Activated T-cell treated with anti-CD3 and anti-CD28 coated beads, Interleukin-2, amount 50 U/mL, for 72 hours (primary cell): Measurements from ENCODE around the gene ARPC5L. TPM values are rescaled to one million over a fixed set of nuclear protein-coding genes. Genes with fewer than 3 reads are reported as not detected.

Source experiments
- ATAC-seq, 2 donors: fragments of 150-1000 bp; cut with Tn5 transposase; replicated peaks in 1 of 2; 2 replicates each; pipeline ENCODE4 v1.10.0; 2021; ENCODE audit warnings: moderate library complexity in 2 of 2, mild to moderate bottlenecking in 1 of 2
- DNase-seq, 2 donors: peaks; one replicate each; pipeline ENCODE4 v3.0.0; 2021 to 2022; ENCODE audit warnings: mixed read lengths in 1 of 2
- H3K27ac Mint-ChIP-seq: one replicate; pipeline ENCODE4 v1.8.0; 2022; ENCODE audit warnings: mild to moderate bottlenecking, moderate library complexity, mixed read lengths
- H3K27me3 Mint-ChIP-seq: one replicate; pipeline ENCODE4 v1.8.0; 2022; ENCODE audit warnings: low read depth, mixed read lengths
- H3K36me3 Mint-ChIP-seq, 2 donors: one replicate each; pipeline ENCODE4 v1.8.0; 2022; ENCODE audit warnings: mixed read lengths in 2 of 2, mild to moderate bottlenecking in 1 of 2; ENCODE audit not compliant: insufficient read depth in 2 of 2
- H3K4me1 Mint-ChIP-seq: one replicate; pipeline ENCODE4 v1.8.0; 2022; ENCODE audit warnings: low read depth, mixed read lengths
- H3K4me3 Mint-ChIP-seq, 2 donors: one replicate each; pipeline ENCODE4 v1.8.0; 2022; ENCODE audit warnings: mild to moderate bottlenecking in 2 of 2, mixed read lengths in 2 of 2, moderate library complexity in 2 of 2
- H3K9me3 Mint-ChIP-seq, 2 donors: one replicate each; pipeline ENCODE4 v1.8.0; 2022; ENCODE audit warnings: mixed read lengths in 2 of 2
- total RNA-seq, 2 donors: library from RNA; stranded (reverse); gene quantifications; one replicate each; pipeline ENCODE4 v1.2.3, GENCODE V29; 2022

ARPC5L gene
- total RNA-seq, 2 donors from 2014 or later: 116 to 125 TPM

DNA sequence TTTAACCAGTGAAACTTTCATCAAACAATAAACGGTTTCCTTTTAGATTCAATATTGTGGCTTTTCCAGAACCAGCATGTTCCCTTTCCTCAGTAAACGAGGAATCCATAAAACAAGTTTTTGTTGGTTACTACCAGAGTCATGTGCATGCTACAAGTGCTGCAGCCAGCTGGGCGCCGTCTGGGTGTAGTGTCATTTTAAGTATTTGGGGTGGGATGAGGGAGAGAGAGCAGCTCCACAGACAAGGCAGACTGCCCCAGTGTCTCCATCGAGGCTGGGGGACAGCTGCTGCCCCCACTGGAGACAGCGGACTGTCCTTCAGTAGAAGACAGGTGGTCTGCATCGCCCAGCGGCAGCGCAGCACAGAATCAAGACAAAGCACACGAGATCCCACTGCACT is 17.3 kb downstream of the ARPC5L start:
- Mint-ChIP-seq H3K4me3 (no peak overlapping the region), H3K4me1 (peaks cover 19% of the 10 kb centered on the region), H3K27me3 (no peaks in the 10 kb centered on the region), H3K9me3 (no peaks in the 10 kb centered on the region), H3K36me3 (peaks cover 0 to 21% of the 10 kb centered on the region in 2 donors), H3K27ac (no peak overlapping the region)
- ATAC-seq (no peak), DNase-seq (no peak)

DNA sequence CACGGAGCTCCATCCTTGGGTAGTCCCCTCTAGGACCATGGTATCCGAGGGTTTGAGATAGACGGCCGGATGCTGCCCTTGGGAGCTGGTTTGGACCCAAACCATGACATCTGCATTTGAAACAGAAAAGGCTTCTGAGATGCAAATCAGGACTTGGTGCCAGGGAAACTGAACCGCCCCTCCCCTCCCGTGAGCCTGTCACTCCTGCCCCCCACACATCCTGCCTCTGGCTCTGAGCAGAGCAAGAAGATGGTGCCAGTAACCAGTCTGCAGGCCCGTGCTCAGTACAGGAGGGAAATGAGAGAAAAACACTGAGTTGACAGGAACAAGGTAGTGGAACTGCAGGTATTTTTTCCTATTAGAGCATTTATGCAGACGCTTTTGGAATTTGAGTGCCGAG is 18.6 kb downstream of the ARPC5L start:
- Mint-ChIP-seq H3K36me3 (peaks cover 0 to 13% of the 10 kb centered on the region in 2 donors), H3K4me3 (no peak overlapping the region), H3K27ac (no peak overlapping the region)

DNA sequence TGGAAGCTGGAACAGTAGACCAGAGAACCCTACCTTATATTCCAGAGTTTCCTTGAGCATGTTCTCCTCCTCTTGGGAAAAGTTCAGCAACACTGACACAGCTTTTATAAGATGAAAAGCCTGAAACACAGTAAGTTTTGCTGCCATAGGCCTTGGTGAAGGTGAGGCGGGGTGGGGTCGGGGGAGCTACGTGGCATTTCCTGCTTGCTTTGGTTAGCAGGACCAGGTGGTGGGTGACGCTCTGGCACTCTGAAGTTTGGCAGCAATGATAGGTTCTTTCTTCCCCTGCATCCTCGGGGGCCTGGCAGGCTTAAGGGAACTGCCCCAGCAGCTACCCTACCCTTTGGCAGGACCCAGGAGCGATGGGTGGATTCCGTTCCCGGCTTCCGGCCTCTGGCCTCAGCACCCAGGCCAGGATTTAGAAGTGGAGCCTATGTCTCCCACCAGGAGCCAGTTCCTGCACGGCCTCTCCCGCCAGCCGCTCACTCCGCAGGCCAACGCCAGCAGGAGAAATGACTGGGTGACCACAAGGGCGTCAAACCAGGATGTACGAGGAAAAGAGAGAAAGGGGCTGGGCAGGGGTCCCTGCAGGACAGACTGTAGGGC is 19.3 kb downstream of the ARPC5L start:
- Mint-ChIP-seq H3K36me3 (peaks cover under 1 to 14% of the 10 kb centered on the region in 2 donors), H3K9me3 (no peaks in the 10 kb centered on the region), H3K4me3 (no peak overlapping the region), H3K27ac (peak overlapping the region; percentile 40), H3K4me1 (peaks cover 14% of the 10 kb centered on the region), H3K27me3 (no peaks in the 10 kb centered on the region)
- ATAC-seq (no peak), DNase-seq (no peak)

More for the DNA sequence above, 18.6 kb downstream of the ARPC5L start:
- H3K4me1 Mint-ChIP-seq: peaks cover 14% of the 10 kb centered on the region
- ATAC-seq: peak in 1 of 2 donors; percentile 27
- no peaks in the 10 kb centered on the region for H3K9me3 Mint-ChIP-seq
- H3K27me3 Mint-ChIP-seq: no peaks in the 10 kb centered on the region
- no peak for DNase-seq

DNA sequence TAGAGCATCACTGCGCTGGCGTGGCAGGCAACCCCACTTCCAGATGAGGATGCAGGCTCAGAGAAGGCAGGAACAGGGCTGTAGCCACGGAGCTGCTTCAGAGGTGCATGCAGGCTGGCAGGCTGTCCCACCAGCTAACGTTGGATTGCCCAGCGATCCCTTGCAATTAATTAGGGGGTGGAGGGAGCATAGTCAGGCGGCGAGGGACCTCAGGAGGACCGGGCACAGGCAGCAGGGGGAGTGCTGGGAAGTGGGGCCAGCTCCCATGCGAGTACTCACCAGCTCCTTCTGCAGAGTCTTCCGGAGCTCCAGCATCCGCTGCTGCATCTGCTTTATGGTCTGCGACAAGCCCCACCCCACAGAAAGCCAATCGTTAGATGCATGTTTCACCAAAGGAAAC is 20.3 kb downstream of the ARPC5L start:
- no peak for DNase-seq
- no peaks in the 10 kb centered on the region for H3K9me3 Mint-ChIP-seq
- ATAC-seq: peak; percentile 15 to 20
- H3K27ac Mint-ChIP-seq: no peak overlapping the region
- peaks cover 9% of the 10 kb centered on the region for H3K4me1 Mint-ChIP-seq
- H3K27me3 Mint-ChIP-seq: no peaks in the 10 kb centered on the region
- H3K36me3 Mint-ChIP-seq: peaks cover 3 to 18% of the 10 kb centered on the region in 2 donors
- H3K4me3 Mint-ChIP-seq: no peak overlapping the region

GRCh38 chr9:124884376-124884775 is 22.4 kb downstream of the ARPC5L start:
- peaks cover 3 to 19% of the 10 kb centered on the region in 2 donors for H3K36me3 Mint-ChIP-seq

GRCh38 chr9:124885551-124885950 is 23.6 kb downstream of the ARPC5L start:
- no peaks in the 10 kb centered on the region for H3K27me3 Mint-ChIP-seq
- ATAC-seq (no peak), DNase-seq (no peak)
- no peak overlapping the region for H3K4me3 Mint-ChIP-seq
- H3K36me3 Mint-ChIP-seq: peaks cover 3 to 24% of the 10 kb centered on the region in 2 donors
- H3K27ac Mint-ChIP-seq: no peak overlapping the region
- H3K9me3 Mint-ChIP-seq: no peaks in the 10 kb centered on the region
- no peaks in the 10 kb centered on the region for H3K4me1 Mint-ChIP-seq

More at GRCh38 chr9:124884376-124884775, 22.4 kb downstream of the ARPC5L start:
- Mint-ChIP-seq H3K27me3 (no peaks in the 10 kb centered on the region), H3K4me1 (no peaks in the 10 kb centered on the region), H3K9me3 (no peaks in the 10 kb centered on the region), H3K4me3 (no peak overlapping the region), H3K27ac (peak overlapping the region; percentile 32)
- DNase-seq (no peak), ATAC-seq (no peak)

DNA sequence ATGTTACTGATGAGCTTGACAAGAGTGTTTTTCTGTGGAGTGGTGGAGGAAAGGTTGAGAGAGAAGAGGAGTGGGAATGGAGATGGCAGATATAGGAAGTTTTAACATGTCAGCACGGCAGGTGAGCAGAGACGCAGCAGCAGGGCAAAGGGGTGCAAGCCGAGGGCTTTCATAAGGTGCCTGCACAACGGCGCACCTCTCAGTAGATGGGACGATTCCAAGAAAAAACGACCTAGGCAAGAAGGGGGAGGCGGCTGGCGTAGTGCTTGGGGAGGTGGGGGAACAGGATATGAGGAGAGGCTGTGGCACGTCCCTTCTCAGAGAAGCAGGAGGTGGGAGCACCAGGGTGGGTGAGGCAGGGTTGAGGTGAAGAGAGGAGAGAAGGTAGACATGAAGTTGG is 24.5 kb downstream of the ARPC5L start:
- no peak overlapping the region for H3K27ac Mint-ChIP-seq
- H3K36me3 Mint-ChIP-seq: peaks cover 3 to 29% of the 10 kb centered on the region in 2 donors
- H3K4me3 Mint-ChIP-seq: no peak overlapping the region
- ATAC-seq (no peak), DNase-seq (no peak)
- H3K27me3 Mint-ChIP-seq: no peaks in the 10 kb centered on the region
- H3K4me1 Mint-ChIP-seq: no peaks in the 10 kb centered on the region
- H3K9me3 Mint-ChIP-seq: no peaks in the 10 kb centered on the region

DNA sequence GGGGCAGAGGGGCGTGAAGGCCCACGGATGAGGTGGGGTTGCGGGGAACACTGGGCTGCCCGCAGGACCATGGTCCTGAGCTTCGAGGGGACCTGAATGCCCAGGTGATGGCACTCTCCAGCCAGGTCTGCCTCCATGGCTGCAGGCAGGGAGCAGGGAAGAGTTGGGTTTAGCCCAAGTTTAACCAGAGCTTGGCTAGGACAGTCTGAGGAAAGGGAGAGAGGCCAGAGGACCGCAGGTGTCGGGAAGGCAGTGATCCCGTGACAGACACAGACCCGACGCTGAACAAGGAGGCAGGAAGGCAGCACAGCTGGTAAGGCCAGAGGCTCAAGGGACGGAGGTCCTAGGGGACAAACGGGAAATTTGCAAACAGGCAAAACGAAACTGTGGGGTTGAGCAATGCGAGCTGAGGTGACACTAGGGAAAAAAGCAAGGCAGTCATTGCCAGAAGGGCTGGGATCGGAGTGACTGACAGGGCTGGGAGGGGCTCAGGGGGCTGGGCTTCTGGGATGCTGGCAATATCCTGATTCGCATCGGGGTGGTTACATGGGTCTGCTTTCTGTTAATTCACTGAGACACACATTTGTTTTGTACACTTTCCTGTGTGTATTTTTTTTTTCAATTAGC is 25.0 kb downstream of the ARPC5L start:
- H3K9me3 Mint-ChIP-seq: no peaks in the 10 kb centered on the region
- H3K4me3 Mint-ChIP-seq: no peak overlapping the region
- H3K27me3 Mint-ChIP-seq: no peaks in the 10 kb centered on the region
- ATAC-seq (no peak), DNase-seq (no peak)
- H3K27ac Mint-ChIP-seq: no peak overlapping the region
- no peaks in the 10 kb centered on the region for H3K4me1 Mint-ChIP-seq
- H3K36me3 Mint-ChIP-seq: peaks cover 3 to 29% of the 10 kb centered on the region in 2 donors

GRCh38 chr9:124887832-124888231 is 25.9 kb downstream of the ARPC5L start:
- Mint-ChIP-seq H3K4me1 (no peaks in the 10 kb centered on the region), H3K36me3 (peaks cover 4 to 29% of the 10 kb centered on the region in 2 donors), H3K4me3 (no peak overlapping the region), H3K9me3 (no peaks in the 10 kb centered on the region), H3K27ac (no peak overlapping the region), H3K27me3 (no peaks in the 10 kb centered on the region)
- DNase-seq (no peak), ATAC-seq (no peak)

DNA sequence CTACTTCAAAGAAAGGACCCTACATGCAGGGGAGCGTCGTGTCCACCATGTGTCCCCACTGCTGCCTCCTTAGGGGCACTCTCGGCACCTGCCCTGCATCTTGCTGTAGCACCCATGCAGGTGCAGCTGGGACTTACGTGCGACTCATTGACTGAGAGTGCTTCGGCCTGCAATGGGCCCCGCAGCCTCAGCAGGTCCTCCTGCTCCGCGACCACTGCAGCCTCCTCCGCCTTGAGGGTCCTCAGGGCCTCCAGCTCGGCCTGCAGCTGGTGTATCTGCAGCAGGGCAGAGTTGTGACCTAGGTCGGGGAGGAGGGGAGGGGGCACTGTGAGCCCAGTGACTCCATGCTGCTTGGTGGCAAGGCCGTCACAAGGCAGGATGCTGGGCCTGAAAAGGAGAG is 27.1 kb downstream of the ARPC5L start:
- no peaks in the 10 kb centered on the region for H3K9me3 Mint-ChIP-seq
- DNase-seq: no peak
- H3K27me3 Mint-ChIP-seq: no peaks in the 10 kb centered on the region
- ATAC-seq: no peak
- no peaks in the 10 kb centered on the region for H3K4me1 Mint-ChIP-seq
- peaks cover 5 to 33% of the 10 kb centered on the region in 2 donors for H3K36me3 Mint-ChIP-seq
- no peak overlapping the region for H3K4me3 Mint-ChIP-seq
- no peak overlapping the region for H3K27ac Mint-ChIP-seq

DNA sequence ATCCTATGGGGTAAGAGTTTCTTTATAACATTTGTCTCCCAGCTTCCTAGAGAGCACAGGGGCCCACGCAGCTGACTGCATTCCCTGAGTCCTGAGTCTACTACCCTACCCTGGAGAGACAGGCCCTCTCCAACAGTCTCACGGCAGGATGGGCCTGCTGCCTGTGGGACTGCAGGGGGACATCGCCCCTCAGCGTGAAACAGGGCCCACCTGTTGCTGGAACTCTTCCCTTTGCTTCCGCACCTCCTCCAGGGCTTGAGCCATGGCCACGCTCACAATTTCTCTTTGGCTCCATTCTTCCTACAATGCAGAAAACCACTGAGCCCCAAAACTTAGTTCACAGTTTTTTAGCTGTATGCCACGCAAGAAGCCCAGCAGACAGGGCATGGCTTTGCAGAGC is 28.2 kb downstream of the ARPC5L start:
- Mint-ChIP-seq H3K36me3 (peaks cover 8 to 32% of the 10 kb centered on the region in 2 donors), H3K27ac (no peak overlapping the region), H3K4me3 (no peak overlapping the region), H3K27me3 (no peaks in the 10 kb centered on the region), H3K4me1 (peaks cover 6% of the 10 kb centered on the region), H3K9me3 (no peaks in the 10 kb centered on the region)
- no peak for ATAC-seq
- no peak for DNase-seq

- Mint-ChIP-seq H3K27ac (no peak overlapping the region), H3K36me3 (peaks cover 7 to 31% of the 10 kb centered on the region in 2 donors)
Measured at GRCh38 chr9:124894035-124894740, 32.3 kb downstream of the ARPC5L start.

DNA sequence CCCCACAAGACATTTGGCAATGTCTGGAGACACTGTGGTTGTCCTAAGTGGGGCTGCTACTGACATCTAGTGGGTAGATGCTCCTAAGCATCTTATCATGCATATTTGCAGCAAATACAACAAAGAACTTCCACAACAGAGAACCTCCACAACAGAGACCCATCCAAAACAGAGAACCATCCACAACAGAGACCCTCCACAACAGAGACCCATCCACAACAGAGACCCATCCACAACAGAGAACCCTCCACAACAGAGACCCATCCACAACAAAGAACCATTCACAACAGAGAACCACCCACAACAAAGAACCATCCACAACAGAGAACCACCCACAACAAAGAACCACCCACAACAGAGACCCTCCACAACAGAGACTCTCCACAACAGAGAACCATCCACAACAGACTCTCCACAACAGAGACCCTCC is 32.8 kb downstream of the ARPC5L start:
- DNase-seq (peak; percentile 44 to 48), ATAC-seq (peak; percentile 66 to 75)
- no peaks in the 10 kb centered on the region for H3K27me3 Mint-ChIP-seq
- H3K9me3 Mint-ChIP-seq: no peaks in the 10 kb centered on the region
- H3K4me1 Mint-ChIP-seq: peaks cover 6% of the 10 kb centered on the region
- no peak overlapping the region for H3K4me3 Mint-ChIP-seq
- peaks cover 7 to 27% of the 10 kb centered on the region in 2 donors for H3K36me3 Mint-ChIP-seq
- H3K27ac Mint-ChIP-seq: peak overlapping the region; percentile 5

More at GRCh38 chr9:124894035-124894740, 32.3 kb downstream of the ARPC5L start:
- H3K4me1 Mint-ChIP-seq: peaks cover 6% of the 10 kb centered on the region
- no peaks in the 10 kb centered on the region for H3K27me3 Mint-ChIP-seq
- DNase-seq: no peak
- no peak overlapping the region for H3K4me3 Mint-ChIP-seq
- H3K9me3 Mint-ChIP-seq: no peaks in the 10 kb centered on the region
- ATAC-seq: no peak
